ENCODE measurements around the gene KBTBD12.

KBTBD12 gene

DNA sequence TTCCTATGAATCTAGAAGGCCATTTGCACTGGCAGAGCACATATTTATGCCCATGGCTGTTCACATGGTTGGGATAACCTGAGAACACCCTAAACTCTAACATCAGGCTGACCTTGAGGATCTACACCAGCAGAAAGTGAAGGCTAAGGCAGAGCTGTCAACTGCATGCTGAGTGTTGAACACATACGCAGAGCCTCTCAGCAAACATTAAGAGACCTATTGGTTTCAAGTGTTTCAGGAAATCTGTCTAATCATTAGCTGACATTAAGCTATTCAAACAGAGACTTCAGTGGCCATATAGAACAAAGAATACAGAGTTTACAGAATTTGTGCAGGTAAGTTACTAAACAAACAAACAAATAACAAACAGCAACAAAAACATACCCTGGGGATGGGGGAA, 121.1 kb downstream of the KBTBD12 start:
- DNase-seq = no peak

Data from NCI-H2171 treated with DMSO at 0.1 percent for 48 hours (cell line).